Kidney (tissue), 14 donors: Measurements from ENCODE around the gene SMPX. TPM values are rescaled to one million over a fixed set of nuclear protein-coding genes. Genes with fewer than 3 reads are reported as not detected.

ENCODE experiments used
- DNase-seq, 5 donors: peaks; one replicate each; pipeline ENCODE4 v3.0.0-alpha.2; 2013 to 2020
- FAIRE-seq: peaks from 2 replicates; lab custom pipeline; 2012; peaks lifted over from hg19 to GRCh38; lab: Jason Lieb, UNC
- H3K27ac ChIP-seq, 2 donors: one replicate each; pipeline ENCODE4 v1.7.0; 2013; ENCODE audit warnings: low read depth in 2 of 2, low read length in 2 of 2, inconsistent platforms in 1 of 2
- H3K27me3 ChIP-seq: one replicate; pipeline ENCODE4 v1.7.1; 2013; ENCODE audit warnings: low read length, inconsistent platforms; ENCODE audit not compliant: control insufficient read depth, insufficient read depth
- H3K36me3 ChIP-seq, 3 donors: one replicate each; pipeline versions ENCODE4 v1.7.0 to v1.7.1; 2013; ENCODE audit warnings: low read length in 3 of 3, control low read depth in 1 of 3, inconsistent platforms in 1 of 3; ENCODE audit not compliant: insufficient read depth in 3 of 3, control insufficient read depth in 2 of 3
- H3K4me1 ChIP-seq, 3 donors: one replicate each; pipeline versions ENCODE4 v1.7.0 to v1.7.1; 2013; ENCODE audit warnings: low read length in 3 of 3, inconsistent platforms in 1 of 3, low read depth in 1 of 3; ENCODE audit not compliant: control insufficient read depth in 2 of 3, insufficient read depth in 2 of 3
- H3K4me3 ChIP-seq, 3 donors: one replicate each; pipeline versions ENCODE4 v1.7.0 to v1.8.1; 2013; ENCODE audit warnings: low read length in 3 of 3, control low read depth in 1 of 3, inconsistent platforms in 1 of 3
- H3K9ac ChIP-seq, 3 donors: one replicate each; pipeline versions ENCODE4 v1.7.0 to v1.7.1; 2013; ENCODE audit warnings: low read length in 3 of 3, control low read depth in 1 of 3, inconsistent platforms in 1 of 3
- H3K9me3 ChIP-seq, 3 donors: one replicate each; pipeline versions ENCODE4 v1.7.0 to v1.7.1; 2013; ENCODE audit warnings: low read length in 3 of 3, control low read depth in 1 of 3, inconsistent platforms in 1 of 3; ENCODE audit not compliant: control insufficient read depth in 2 of 3, insufficient read depth in 1 of 3
- intact Hi-C: fragments of 100-400 bp; cut with DNase I; formaldehyde crosslinking; loops from one replicate; pipeline ENCODE4 v1.11.1; 2022
- polyA plus RNA-seq: library from polyadenylated mRNA; stranded (reverse); fragments of 350-450 nt; fragmentation: Illumina TruSeq; extraction: RNeasy Lipid Tissue Mini Kit (QIAGEN cat#74804); gene quantifications from one replicate; pipeline ENCODE4 v1.2.3, GENCODE V29; 2014; ENCODE audit warnings: low read depth, low replicate concordance; ENCODE audit not compliant: insufficient read depth
- total RNA-seq: library from RNA; stranded (reverse); fragmentation: NEBNext Ultra II Directional; extraction: Animal tissue kit (Norgen Biotek cat#: 25700); gene quantifications from one replicate; pipeline ENCODE4 v1.2.1, GENCODE V29; 2021
- TF ChIP-seq, protein P1 (sequence below): IDR thresholded peaks from 3 replicates; pipeline ENCODE4 v1.5.1; 2012; ENCODE audit warnings: mild to moderate bottlenecking, moderate library complexity, borderline replicate concordance; ENCODE audit not compliant: insufficient read depth; ENCODE audit errors: extremely low read depth
- donor health status: control.
- donor health status: control.
- donor health status: control.
- donor health status: control.
- donor health status: control.
- donor health status: DM: yes; HTN: yes; CAD: no.
- donor health status: Normal renal cell carcinoma (clear cell type).

Gene SMPX
- total and polyA plus RNA-seq, 2 donors from 2014 or later = not detected

DNA sequence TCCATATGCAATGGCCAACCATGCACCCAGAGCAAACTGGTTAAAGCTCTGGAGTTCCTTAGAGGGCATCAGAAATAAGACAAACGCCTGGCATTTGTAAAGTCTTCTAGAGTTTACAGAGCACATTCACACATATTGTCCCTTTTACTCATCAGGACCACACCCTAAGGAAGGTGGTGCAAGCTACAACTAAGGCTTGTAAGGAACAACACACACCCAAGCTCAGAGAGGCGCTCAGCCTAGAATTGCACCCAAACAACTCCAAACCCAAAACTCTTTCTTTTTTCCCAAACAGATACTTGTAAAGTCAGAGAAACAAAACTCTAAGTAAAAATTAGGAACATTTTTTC lies 46.1 kb downstream of the SMPX start:
- Histone ChIP-seq H3K36me3 (no peaks in the 10 kb centered on the region), H3K27ac (no peak overlapping the region), H3K27me3 (no peaks in the 10 kb centered on the region), H3K4me1 (no peaks in the 10 kb centered on the region), H3K4me3 (no peak overlapping the region), H3K9me3 (no peaks in the 10 kb centered on the region), H3K9ac (no peak overlapping the region)
- no peak for DNase-seq
- TF ChIP-seq, protein P1, sequence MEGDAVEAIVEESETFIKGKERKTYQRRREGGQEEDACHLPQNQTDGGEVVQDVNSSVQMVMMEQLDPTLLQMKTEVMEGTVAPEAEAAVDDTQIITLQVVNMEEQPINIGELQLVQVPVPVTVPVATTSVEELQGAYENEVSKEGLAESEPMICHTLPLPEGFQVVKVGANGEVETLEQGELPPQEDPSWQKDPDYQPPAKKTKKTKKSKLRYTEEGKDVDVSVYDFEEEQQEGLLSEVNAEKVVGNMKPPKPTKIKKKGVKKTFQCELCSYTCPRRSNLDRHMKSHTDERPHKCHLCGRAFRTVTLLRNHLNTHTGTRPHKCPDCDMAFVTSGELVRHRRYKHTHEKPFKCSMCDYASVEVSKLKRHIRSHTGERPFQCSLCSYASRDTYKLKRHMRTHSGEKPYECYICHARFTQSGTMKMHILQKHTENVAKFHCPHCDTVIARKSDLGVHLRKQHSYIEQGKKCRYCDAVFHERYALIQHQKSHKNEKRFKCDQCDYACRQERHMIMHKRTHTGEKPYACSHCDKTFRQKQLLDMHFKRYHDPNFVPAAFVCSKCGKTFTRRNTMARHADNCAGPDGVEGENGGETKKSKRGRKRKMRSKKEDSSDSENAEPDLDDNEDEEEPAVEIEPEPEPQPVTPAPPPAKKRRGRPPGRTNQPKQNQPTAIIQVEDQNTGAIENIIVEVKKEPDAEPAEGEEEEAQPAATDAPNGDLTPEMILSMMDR = no peak
- no peak for FAIRE-seq
- intact Hi-C loops = no loop called here

DNA sequence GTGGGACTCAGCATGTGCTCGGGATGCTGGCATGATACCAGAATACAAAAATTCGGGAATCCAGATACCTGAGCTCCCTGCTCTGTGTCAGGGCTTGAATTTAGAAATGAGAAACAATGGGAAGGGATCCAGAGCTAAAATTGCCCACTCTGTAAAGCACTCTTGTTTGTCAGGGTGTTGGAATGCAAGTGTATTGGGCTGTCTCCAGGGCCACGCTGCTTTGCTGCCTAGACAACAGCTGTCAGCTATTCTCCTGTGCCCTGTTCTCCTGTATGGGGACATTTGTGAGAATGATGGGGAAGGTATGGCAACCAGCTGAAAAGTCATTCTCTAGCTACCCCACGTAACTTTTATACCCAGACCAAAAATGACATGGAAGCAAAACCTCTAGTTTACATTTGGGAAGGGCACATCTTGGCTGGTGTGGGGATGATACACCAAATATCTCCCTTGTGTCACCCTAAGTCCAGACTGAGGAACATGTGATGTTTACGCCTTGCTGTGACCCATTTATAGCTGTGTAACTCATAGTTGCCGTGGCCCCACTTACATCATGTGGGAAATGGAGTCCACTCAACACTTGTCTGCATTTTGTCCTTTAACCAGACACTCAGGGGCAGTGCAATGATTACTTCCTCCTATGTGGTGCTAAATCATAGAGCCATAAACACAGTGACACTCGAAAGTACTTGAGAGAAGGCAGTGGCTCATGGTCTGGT lies 46.6 kb downstream of the SMPX start:
- intact Hi-C loops = no loop called here
- DNase-seq (no peak), FAIRE-seq (no peak)
- no peak overlapping the region for H3K9ac ChIP-seq
- no peaks in the 10 kb centered on the region for H3K27me3 ChIP-seq
- H3K36me3 ChIP-seq = no peaks in the 10 kb centered on the region
- TF ChIP-seq, protein P1 = no peak
- H3K4me3 ChIP-seq = no peak overlapping the region
- no peak overlapping the region for H3K27ac ChIP-seq
- no peaks in the 10 kb centered on the region for H3K9me3 ChIP-seq
- no peaks in the 10 kb centered on the region for H3K4me1 ChIP-seq

DNA sequence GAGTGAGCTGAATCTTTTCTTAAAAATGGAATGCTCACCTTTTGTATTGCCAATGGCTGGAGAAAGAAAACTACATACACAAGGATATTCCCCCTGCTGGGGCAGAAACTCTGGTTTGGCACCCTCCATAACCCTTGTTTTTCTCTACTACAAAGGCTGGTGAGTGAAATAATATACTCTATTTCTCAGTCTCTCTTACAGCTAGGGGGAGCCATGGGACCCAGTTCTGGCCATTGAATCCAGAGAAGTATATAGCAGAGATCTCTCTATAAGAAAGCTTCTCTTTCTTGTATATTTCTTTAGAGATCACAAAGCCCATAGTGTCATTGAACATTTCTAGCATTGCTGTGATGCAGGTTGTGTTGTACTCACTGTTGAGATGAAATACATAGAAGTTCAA lies 49.8 kb downstream of the SMPX start:
- no peak for FAIRE-seq
- Histone ChIP-seq H3K36me3 (no peaks in the 10 kb centered on the region), H3K27me3 (peaks cover 2% of the 10 kb centered on the region), H3K9ac (no peak overlapping the region), H3K4me3 (no peak overlapping the region), H3K9me3 (no peaks in the 10 kb centered on the region), H3K4me1 (no peaks in the 10 kb centered on the region), H3K27ac (no peak overlapping the region)
- intact Hi-C loops = no loop called here
- DNase-seq = no peak
- TF ChIP-seq, protein P1 = no peak

DNA sequence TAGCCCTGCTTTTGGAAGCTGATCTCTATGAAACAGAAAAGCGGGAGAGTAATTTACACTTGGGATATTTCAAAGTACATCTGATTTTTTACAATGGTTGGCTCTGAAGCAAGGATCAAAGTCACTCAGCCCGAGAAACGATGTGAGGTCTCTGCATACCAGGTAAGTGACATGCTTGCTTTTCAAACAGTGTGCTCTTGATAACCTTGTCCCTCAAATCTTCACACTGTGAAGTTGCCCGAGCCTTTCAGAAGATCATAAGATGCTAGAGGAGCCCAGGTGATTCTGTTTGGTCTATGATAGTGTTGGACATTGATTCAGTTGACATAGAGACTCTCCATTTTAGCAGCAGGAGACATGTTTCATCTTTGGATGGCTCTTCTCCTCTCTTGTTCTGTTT lies 52.7 kb downstream of the SMPX start:
- no peak overlapping the region for H3K27ac ChIP-seq
- no peak for FAIRE-seq

More for the DNA sequence above, 52.7 kb downstream of the SMPX start:
- no peaks in the 10 kb centered on the region for H3K4me1 ChIP-seq
- TF ChIP-seq, protein P1 = no peak
- intact Hi-C loops = no loop called here
- no peaks in the 10 kb centered on the region for H3K9me3 ChIP-seq
- no peaks in the 10 kb centered on the region for H3K36me3 ChIP-seq
- H3K4me3 ChIP-seq = no peak overlapping the region
- H3K9ac ChIP-seq = no peak overlapping the region
- no peak for DNase-seq
- peaks cover 3% of the 10 kb centered on the region for H3K27me3 ChIP-seq
